OCI-LY1 (cell line): ENCODE data around the gene MARK3.

Source experiments
- CTCF ChIP-seq: fragments of 200-600 bp; sonication (generic), shearing (Covaris generic); IDR thresholded peaks from 2 replicates; pipeline ENCODE4 v1.5.1; 2017; ENCODE audit warnings: mild to moderate bottlenecking, antibody characterized with exemption, low read length, moderate library complexity, mixed read lengths
- EZH2 ChIP-seq: fragments of 200-600 bp; sonication (generic), shearing (Covaris generic); IDR thresholded peaks from 2 replicates; pipeline ENCODE4 v1.8.0; 2017; ENCODE audit warnings: borderline replicate concordance, mixed run types, mild to moderate bottlenecking, antibody characterized with exemption, low read length, moderate library complexity, mixed read lengths

GRCh38 chr14:103404920-103405319, 19.7 kb downstream of the MARK3 start:
- no peak for TF ChIP-seq CTCF
- TF ChIP-seq EZH2, result no peak
